Activated naive CD8-positive, alpha-beta T cell treated with anti-CD3 and anti-CD28 coated beads for 36 hours (primary cell): Measurements from ENCODE around the gene PTPRF. TPM values are rescaled to one million over a fixed set of nuclear protein-coding genes. Genes with fewer than 3 reads are reported as not detected.

Experiments used
- DNase-seq: peaks from one replicate; pipeline ENCODE4 v3.0.0; 2021
- H3K27ac Mint-ChIP-seq: one replicate; pipeline ENCODE4 v1.8.0; 2022; ENCODE audit warnings: mild to moderate bottlenecking, moderate library complexity, mixed read lengths
- H3K27me3 Mint-ChIP-seq: one replicate; pipeline ENCODE4 v1.8.0; 2022; ENCODE audit warnings: mild to moderate bottlenecking, mixed read lengths
- H3K36me3 Mint-ChIP-seq: one replicate; pipeline ENCODE4 v1.8.0; 2021; ENCODE audit warnings: mild to moderate bottlenecking, mixed read lengths
- H3K4me1 Mint-ChIP-seq: one replicate; pipeline ENCODE4 v1.8.0; 2021; ENCODE audit warnings: mixed read lengths
- H3K4me3 Mint-ChIP-seq: one replicate; pipeline ENCODE4 v1.8.0; 2022; ENCODE audit warnings: mild to moderate bottlenecking, moderate library complexity, mixed read lengths
- H3K9me3 Mint-ChIP-seq: one replicate; pipeline ENCODE4 v1.8.0; 2022; ENCODE audit warnings: mixed read lengths
- total RNA-seq, 2 experiments: library from RNA; stranded (reverse); gene quantifications; one replicate each; pipeline ENCODE4 v1.2.3, GENCODE V29; 2021

Gene PTPRF
- total RNA-seq, 2 experiments from 2014 or later = 3.1 to 3.6 TPM

GRCh38 chr1:43668956-43669355 lies 138.3 kb downstream of the PTPRF start:
- Mint-ChIP-seq H3K27me3 (no peaks in the 10 kb centered on the region), H3K4me3 (no peak overlapping the region), H3K27ac (no peak overlapping the region), H3K9me3 (no peaks in the 10 kb centered on the region), H3K4me1 (peaks cover 9% of the 10 kb centered on the region), H3K36me3 (peaks cover 33% of the 10 kb centered on the region)
- no peak for DNase-seq

GRCh38 chr1:43669878-43670277 lies 139.2 kb downstream of the PTPRF start:
- Mint-ChIP-seq H3K4me1 (peaks cover 2% of the 10 kb centered on the region), H3K27me3 (no peaks in the 10 kb centered on the region), H3K4me3 (no peak overlapping the region), H3K27ac (no peak overlapping the region), H3K9me3 (no peaks in the 10 kb centered on the region), H3K36me3 (peaks cover 34% of the 10 kb centered on the region)
- no peak for DNase-seq

GRCh38 chr1:43671193-43671592 lies 140.5 kb downstream of the PTPRF start:
- Mint-ChIP-seq H3K27ac (no peak overlapping the region), H3K36me3 (peaks cover 34% of the 10 kb centered on the region), H3K4me1 (peaks cover 4% of the 10 kb centered on the region), H3K27me3 (no peaks in the 10 kb centered on the region), H3K4me3 (no peak overlapping the region), H3K9me3 (no peaks in the 10 kb centered on the region)
- no peak for DNase-seq

GRCh38 chr1:43671626-43672330 lies 141.1 kb downstream of the PTPRF start:
- H3K27me3 Mint-ChIP-seq = no peaks in the 10 kb centered on the region
- no peaks in the 10 kb centered on the region for H3K9me3 Mint-ChIP-seq
- DNase-seq = no peak
- H3K4me1 Mint-ChIP-seq = peaks cover 4% of the 10 kb centered on the region
- H3K27ac Mint-ChIP-seq = no peak overlapping the region
- peaks cover 34% of the 10 kb centered on the region for H3K36me3 Mint-ChIP-seq
- no peak overlapping the region for H3K4me3 Mint-ChIP-seq

GRCh38 chr1:43673261-43673660 lies 142.6 kb downstream of the PTPRF start:
- H3K27ac Mint-ChIP-seq = no peak overlapping the region
- no peaks in the 10 kb centered on the region for H3K27me3 Mint-ChIP-seq
- H3K4me3 Mint-ChIP-seq = no peak overlapping the region
- no peaks in the 10 kb centered on the region for H3K9me3 Mint-ChIP-seq
- H3K4me1 Mint-ChIP-seq = peaks cover 4% of the 10 kb centered on the region
- H3K36me3 Mint-ChIP-seq = peaks cover 29% of the 10 kb centered on the region
- DNase-seq = no peak

Other genes with a start within 250 kb of the PTPRF start
- gene C1orf210, start 245.3 kb upstream of the PTPRF start, total RNA-seq = not detected
- gene TIE1, start 229.9 kb upstream of the PTPRF start, total RNA-seq = under 1 TPM; 0.14 to 0.49 TPM
- not detected for gene MPL, start 193.1 kb upstream of the PTPRF start, total RNA-seq
- gene CDC20, start 171.9 kb upstream of the PTPRF start, total RNA-seq = 100 to 1,000 TPM; 182 to 184 TPM
- gene ELOVL1, start 162.9 kb upstream of the PTPRF start, total RNA-seq = 10 to 100 TPM; 66.9 to 67.4 TPM
- gene MED8, start 141.1 kb upstream of the PTPRF start, total RNA-seq = 10 to 100 TPM; 34.1 to 35.7 TPM
- gene SZT2, start 141.0 kb upstream of the PTPRF start, total RNA-seq = 10 to 100 TPM; 22.4 to 27.6 TPM
- 1 to 10 TPM; 4.3 to 5.6 TPM for gene HYI, start 77.0 kb upstream of the PTPRF start, total RNA-seq
- gene KDM4A, start 119.3 kb downstream of the PTPRF start, total RNA-seq = 10 to 100 TPM; 24.9 to 26.0 TPM
- gene ST3GAL3, start 176.7 kb downstream of the PTPRF start, total RNA-seq = 10 to 100 TPM in 1 of 2 experiments, 1 to 10 TPM in 1; 9.7 to 11.1 TPM